ENCODE measurements around the gene ELAVL2.

Gene ELAVL2

DNA sequence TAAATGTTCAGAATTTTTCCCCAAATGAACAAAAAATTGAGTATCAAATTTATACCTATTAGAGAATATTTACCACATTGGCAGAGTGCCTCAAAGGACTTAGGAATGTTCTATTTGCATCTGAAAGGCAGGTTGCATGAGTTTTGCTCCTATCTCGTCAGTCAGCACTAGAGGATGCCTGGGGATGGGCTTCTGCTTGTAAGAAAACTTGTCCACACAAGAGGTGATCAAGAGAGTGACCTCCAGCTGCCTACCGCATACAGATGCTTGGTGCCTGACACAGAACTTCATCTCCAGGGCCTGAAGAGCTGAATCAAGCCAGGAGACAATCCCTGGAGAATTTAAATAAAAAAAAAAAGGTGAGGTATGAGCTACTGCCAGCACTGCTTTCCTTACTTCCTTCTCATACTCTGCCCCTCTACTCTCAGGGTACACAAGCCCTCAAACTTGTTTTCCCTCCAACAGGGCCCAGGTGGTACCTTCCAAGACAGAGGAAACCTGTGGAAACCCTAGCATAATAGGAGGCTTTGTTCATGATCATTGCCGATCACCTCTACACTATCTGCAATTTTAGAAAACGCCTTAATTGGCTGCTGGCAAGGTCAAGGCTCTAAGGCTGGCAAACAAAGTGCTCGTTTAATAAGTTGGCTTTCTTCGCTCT is 166.6 kb downstream of the ELAVL2 start:
- no peak for DNase-seq

DNA sequence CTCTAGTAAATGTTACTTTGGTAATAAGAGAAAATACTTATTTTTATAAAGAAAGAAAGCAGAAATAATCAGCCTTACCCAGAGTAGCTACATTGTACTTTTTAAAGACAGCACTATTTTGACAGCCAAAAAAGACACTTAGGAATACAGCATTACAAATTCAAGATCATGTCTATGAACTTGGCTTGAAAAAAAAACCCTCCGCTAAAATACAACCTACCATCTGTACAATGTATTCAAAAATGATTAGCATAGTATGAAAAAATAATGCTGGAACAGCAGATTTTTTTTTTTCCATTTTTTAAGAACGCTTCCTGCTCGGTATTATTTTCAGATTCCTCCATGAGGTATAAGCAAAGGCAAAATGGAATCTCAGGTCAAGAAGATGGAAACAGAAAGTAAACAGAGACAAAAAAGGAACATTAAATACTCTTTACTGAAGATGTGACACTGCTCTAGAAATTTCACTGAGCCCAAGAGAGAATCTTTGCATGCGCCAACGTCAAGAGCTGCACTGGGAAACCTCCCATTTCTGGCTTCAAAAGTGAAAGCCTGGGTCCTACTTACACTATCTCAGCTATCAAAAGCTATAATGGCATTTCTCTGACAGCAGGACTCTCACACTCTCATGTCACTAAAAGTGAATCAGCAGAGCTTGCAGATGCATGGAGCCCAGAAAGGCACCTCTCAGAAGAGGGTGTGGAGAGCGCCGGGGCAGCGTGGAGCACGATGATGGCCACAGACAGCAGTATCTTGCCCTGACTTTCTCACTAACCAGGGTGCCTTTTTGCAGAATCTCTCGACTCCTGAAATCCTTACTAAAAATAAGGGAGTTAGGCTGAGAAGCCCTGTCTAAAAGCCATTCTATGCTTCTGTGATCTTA is 167.4 kb downstream of the ELAVL2 start:
- no peak for DNase-seq

DNA sequence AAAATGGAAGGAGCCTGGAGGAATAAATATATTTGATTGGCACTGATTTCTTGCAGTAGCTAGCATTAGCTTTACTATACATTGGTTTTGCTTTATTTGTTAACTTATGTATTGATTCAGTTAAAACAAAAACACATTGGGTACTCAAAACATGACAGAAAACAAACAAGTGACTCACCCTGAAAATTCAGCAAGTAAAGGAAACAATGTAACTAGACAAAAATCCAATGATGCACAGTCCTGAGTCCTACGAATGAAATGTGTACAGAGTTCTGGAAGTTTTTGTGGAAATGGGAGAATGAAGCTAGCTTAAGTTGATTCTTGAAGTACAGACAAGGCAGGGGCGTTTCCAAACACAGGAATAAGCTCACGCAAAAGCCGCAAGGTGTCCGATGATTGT is 175.0 kb downstream of the ELAVL2 start:
- no peak for DNase-seq

DNA sequence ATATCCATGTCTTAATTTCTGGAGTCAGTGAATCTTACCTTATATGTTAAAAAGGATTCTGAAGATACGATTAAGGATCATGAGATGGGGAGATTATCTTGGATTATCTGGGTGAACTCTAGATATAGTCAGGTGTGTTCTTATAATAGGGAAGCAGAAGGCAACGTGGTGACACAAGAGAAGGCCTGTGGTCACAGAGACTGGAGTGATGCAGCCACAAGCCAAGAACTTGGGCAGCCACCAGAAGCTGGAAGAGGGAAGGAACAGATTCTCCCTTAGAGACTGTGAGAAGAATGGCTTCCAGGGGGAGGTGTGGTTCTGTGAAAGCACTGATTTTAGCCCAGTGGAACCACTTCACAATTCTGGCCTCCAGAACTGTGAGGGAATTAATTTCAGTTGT is 177.4 kb downstream of the ELAVL2 start:
- no peak for DNase-seq

DNA sequence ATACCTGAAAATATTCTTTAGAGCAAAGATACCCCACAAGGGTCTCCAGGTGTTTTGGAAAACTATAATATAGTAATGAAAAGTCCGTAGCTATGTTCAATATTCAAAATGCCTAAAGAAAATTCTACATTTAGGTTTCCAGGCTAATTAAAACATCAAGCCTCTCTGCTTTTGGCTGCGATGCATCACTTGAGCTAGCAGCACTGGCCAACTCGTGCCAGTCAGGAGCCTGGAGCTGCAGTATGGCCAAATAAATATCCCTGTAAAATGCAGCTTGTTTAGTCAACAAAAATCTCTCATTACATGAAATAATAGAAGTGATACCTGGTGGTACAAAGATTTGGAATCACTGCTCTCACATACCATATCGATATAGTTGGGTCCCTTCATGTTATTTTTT is 181.1 kb downstream of the ELAVL2 start:
- DNase-seq, result no peak

DNA sequence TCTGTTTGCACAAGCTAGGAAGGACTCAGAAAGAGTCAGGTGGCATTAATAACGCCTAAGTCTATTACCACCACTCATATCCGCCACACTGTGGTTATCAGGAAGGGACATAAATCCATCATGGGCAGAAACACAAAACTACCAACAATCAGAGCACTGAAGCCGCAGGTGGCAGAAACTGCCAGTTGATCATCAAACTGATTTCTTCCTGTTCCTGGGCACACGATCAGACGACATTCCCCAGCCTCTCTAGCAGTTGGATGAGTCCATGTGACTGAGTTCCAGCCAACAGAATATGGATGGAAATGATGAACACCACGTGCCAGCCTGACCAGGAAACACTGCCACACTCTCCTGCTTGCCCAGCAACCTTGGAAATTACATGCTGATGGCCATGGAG is 181.7 kb downstream of the ELAVL2 start:
- no peak for DNase-seq

DNA sequence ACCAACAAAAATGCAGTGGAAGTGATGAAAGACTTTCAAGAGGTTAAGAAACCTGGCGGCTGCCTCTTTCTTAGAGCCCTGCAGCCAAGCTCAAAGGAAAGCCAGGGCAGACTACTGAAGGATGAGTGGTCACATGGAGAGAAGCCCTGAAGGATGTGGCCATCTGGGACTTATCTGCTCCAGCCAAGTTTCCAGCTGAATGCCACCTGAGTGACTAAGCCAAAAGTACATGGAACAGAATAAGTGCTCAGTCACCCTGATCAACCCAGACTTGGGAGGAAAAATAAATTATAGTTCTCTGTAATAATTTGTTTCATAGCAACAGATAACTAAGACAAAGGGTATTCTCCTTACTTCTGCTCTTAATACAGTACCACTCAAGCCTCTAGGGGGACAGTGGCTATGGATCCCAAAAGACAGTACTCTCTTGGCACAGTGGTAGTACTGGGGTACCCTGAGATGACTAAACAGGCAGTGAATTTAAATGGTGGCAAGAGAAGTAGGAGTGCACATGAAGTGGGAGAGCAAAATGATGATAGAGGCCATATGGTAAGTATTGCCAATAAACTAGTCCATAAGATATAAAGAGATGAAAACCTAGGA is 182.3 kb downstream of the ELAVL2 start:
- DNase-seq, result no peak
